ENCODE results near the gene SLC25A3. TPM values are rescaled to one million over a fixed set of nuclear protein-coding genes. Genes with fewer than 3 reads are reported as not detected.

The SLC25A3 gene
- total and polyA plus RNA-seq, 2 of the 13 experiments (the other 11 are each of a cell fraction or from before 2014, with no cell fraction given): 292 to 829 TPM

DNA sequence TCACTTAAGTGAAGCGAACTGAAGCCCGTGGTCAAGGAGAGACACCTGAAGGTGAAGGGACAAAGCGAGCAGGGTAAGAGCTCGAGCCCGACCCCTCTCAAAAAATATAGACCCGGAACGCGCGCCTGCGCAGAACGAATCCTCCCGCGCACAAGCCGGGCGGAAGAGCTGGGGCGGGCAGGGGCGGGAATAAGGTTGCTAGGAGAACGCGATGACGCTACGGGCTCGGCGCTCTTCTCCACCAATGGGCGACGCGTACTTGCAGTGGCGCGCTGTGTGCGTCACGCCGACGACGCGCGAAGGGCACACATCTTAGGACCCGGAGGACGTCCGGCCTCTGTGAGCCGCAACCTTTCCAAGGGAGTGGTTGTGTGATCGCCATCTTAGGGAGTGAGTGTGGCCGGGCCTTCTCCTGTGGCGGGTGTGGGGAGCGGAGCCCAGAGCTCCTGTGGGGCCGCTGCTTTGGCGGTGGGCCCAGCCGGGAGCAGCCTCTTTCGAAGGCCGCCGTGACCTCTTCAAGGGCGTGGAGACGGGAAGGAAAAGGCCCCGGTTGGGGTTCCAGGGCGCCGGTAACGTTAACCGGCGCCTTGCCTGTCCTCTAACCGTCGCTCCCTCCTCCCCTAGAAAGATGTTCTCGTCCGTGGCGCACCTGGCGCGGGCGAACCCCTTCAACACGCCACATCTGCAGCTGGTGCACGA is at the start of gene SLC25A3 (continued):
- TF ChIP-seq, protein P1, sequence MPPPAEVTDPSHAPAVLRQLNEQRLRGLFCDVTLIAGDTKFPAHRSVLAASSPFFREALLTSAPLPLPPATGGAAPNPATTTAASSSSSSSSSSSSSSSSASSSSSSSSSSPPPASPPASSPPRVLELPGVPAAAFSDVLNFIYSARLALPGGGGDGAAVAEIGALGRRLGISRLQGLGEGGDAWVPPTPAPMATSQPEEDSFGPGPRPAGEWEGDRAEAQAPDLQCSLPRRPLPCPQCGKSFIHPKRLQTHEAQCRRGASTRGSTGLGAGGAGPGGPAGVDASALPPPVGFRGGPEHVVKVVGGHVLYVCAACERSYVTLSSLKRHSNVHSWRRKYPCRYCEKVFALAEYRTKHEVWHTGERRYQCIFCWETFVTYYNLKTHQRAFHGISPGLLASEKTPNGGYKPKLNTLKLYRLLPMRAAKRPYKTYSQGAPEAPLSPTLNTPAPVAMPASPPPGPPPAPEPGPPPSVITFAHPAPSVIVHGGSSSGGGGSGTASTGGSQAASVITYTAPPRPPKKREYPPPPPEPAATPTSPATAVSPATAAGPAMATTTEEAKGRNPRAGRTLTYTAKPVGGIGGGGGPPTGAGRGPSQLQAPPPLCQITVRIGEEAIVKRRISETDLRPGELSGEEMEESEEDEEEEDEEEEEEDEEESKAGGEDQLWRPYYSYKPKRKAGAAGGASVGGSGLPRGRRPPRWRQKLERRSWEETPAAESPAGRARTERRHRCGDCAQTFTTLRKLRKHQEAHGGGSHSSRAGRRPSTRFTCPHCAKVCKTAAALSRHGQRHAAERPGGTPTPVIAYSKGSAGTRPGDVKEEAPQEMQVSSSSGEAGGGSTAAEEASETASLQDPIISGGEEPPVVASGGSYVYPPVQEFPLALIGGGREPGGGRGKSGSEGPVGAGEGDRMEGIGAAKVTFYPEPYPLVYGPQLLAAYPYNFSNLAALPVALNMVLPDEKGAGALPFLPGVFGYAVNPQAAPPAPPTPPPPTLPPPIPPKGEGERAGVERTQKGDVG (CRISPR knock-in tag; IDR thresholded peaks at IDR 0.05; ENCODE audit: borderline replicate concordance): no peak
- no peak for TF ChIP-seq HMG20B (CRISPR knock-in tag; conservative IDR thresholded peaks at IDR 0.05)
- no peak; the same call in 1 of the 2 replicates for TF ChIP-seq ZNF674 (CRISPR knock-in tag; IDR thresholded peaks at IDR 0.05; ENCODE audit: low read depth)
- TF ChIP-seq, protein P2, sequence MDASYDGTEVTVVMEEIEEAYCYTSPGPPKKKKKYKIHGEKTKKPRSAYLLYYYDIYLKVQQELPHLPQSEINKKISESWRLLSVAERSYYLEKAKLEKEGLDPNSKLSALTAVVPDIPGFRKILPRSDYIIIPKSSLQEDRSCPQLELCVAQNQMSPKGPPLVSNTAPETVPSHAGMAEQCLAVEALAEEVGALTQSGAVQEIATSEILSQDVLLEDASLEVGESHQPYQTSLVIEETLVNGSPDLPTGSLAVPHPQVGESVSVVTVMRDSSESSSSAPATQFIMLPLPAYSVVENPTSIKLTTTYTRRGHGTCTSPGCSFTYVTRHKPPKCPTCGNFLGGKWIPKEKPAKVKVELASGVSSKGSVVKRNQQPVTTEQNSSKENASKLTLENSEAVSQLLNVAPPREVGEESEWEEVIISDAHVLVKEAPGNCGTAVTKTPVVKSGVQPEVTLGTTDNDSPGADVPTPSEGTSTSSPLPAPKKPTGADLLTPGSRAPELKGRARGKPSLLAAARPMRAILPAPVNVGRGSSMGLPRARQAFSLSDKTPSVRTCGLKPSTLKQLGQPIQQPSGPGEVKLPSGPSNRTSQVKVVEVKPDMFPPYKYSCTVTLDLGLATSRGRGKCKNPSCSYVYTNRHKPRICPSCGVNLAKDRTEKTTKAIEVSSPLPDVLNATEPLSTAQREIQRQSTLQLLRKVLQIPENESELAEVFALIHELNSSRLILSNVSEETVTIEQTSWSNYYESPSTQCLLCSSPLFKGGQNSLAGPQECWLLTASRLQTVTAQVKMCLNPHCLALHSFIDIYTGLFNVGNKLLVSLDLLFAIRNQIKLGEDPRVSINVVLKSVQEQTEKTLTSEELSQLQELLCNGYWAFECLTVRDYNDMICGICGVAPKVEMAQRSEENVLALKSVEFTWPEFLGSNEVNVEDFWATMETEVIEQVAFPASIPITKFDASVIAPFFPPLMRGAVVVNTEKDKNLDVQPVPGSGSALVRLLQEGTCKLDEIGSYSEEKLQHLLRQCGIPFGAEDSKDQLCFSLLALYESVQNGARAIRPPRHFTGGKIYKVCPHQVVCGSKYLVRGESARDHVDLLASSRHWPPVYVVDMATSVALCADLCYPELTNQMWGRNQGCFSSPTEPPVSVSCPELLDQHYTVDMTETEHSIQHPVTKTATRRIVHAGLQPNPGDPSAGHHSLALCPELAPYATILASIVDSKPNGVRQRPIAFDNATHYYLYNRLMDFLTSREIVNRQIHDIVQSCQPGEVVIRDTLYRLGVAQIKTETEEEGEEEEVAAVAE (CRISPR knock-in tag; IDR thresholded peaks at IDR 0.05; ENCODE audit: borderline replicate concordance): peak; percentile 81
- peak; percentile 88 for TF ChIP-seq KMT2B (CRISPR knock-in tag; IDR thresholded peaks at IDR 0.05)
- TF ChIP-seq RFX5 (IDR thresholded peaks at IDR 0.05; ENCODE audit: low read depth, low read length): peak; percentile 78
- TF ChIP-seq ZBTB21 (CRISPR knock-in tag; IDR thresholded peaks at IDR 0.05): peak; percentile 96
- TF ChIP-seq ESRRA (CRISPR knock-in tag; IDR thresholded peaks at IDR 0.05; ENCODE audit: low read depth): peak; percentile 84; the same call in 1 of the 2 replicates
- TF ChIP-seq, protein P3, sequence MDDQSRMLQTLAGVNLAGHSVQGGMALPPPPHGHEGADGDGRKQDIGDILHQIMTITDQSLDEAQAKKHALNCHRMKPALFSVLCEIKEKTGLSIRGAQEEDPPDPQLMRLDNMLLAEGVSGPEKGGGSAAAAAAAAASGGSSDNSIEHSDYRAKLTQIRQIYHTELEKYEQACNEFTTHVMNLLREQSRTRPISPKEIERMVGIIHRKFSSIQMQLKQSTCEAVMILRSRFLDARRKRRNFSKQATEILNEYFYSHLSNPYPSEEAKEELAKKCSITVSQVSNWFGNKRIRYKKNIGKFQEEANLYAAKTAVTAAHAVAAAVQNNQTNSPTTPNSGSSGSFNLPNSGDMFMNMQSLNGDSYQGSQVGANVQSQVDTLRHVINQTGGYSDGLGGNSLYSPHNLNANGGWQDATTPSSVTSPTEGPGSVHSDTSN (CRISPR knock-in tag; IDR thresholded peaks at IDR 0.05; ENCODE audit: borderline replicate concordance): no peak
- TF ChIP-seq PHF20 (CRISPR knock-in tag; IDR thresholded peaks at IDR 0.05): peak; percentile 88
- no peak for TF ChIP-seq REXO4 (CRISPR knock-in tag; IDR thresholded peaks at IDR 0.05; ENCODE audit: borderline replicate concordance)
- peak; percentile 96 for TF ChIP-seq PHF8 (CRISPR knock-in tag; IDR thresholded peaks at IDR 0.05)
- no peak for TF ChIP-seq FLYWCH1 (CRISPR knock-in tag; IDR thresholded peaks at IDR 0.05)
- TF ChIP-seq, protein P4, sequence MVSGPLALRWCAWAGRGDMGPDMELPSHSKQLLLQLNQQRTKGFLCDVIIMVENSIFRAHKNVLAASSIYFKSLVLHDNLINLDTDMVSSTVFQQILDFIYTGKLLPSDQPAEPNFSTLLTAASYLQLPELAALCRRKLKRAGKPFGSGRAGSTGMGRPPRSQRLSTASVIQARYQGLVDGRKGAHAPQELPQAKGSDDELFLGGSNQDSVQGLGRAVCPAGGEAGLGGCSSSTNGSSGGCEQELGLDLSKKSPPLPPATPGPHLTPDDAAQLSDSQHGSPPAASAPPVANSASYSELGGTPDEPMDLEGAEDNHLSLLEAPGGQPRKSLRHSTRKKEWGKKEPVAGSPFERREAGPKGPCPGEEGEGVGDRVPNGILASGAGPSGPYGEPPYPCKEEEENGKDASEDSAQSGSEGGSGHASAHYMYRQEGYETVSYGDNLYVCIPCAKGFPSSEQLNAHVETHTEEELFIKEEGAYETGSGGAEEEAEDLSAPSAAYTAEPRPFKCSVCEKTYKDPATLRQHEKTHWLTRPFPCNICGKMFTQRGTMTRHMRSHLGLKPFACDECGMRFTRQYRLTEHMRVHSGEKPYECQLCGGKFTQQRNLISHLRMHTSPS (CRISPR knock-in tag; IDR thresholded peaks at IDR 0.05; ENCODE audit: low read depth): no peak
- no peak for TF ChIP-seq ZMYM3 (CRISPR knock-in tag; IDR thresholded peaks at IDR 0.05)
- TF ChIP-seq ZFP1 (CRISPR knock-in tag; IDR thresholded peaks at IDR 0.05): no peak; the same call in 1 of the 2 replicates

Measured in HepG2 (cell line).